ENCODE data around the gene CACNA2D3. TPM values are rescaled to one million over a fixed set of nuclear protein-coding genes. Genes with fewer than 3 reads are reported as not detected.

Gene CACNA2D3
- total and polyA plus RNA-seq, 12 donors = 0.51 to 43.5 (median 19.3) TPM

DNA sequence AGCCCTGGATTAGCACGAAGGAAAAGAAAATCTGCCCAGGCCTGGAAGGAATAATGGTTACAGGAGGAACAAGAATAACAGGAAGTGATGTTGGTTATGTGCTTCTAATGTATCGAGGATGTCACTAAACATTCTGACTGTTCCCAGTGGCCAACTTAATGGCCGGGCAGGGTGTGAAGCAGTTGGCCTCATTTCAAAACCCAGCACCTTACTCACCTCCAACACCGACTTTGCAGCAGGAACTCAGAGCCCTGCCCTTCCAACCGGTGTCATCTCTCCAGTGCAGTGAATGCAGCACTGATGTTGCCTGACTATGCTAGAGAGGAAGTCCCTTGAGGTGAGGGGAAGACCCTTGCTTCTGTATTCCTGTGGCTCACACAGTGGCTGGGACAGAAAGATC lies 967.9 kb downstream of the CACNA2D3 start:
- ATAC-seq (no peak), DNase-seq (no peak)
- intact Hi-C loops (cut with DNase I) = no loop called here
- Histone ChIP-seq H3K27ac (no peak overlapping the region), H3K4me1 (no peaks in the 10 kb centered on the region), H3K27me3 (peaks cover 0 to 5% (median 0%) of the 10 kb centered on the region in 7 donors), H3K9me3 (peaks cover 0 to 9% (median 0%) of the 10 kb centered on the region in 11 donors), H3K36me3 (no peaks in the 10 kb centered on the region), H3K4me3 (no peak overlapping the region)
- 53 to 68% methylated on average over 5 of the region's 5 CpGs for WGBS, 2 donors
- TF ChIP-seq, protein P1, sequence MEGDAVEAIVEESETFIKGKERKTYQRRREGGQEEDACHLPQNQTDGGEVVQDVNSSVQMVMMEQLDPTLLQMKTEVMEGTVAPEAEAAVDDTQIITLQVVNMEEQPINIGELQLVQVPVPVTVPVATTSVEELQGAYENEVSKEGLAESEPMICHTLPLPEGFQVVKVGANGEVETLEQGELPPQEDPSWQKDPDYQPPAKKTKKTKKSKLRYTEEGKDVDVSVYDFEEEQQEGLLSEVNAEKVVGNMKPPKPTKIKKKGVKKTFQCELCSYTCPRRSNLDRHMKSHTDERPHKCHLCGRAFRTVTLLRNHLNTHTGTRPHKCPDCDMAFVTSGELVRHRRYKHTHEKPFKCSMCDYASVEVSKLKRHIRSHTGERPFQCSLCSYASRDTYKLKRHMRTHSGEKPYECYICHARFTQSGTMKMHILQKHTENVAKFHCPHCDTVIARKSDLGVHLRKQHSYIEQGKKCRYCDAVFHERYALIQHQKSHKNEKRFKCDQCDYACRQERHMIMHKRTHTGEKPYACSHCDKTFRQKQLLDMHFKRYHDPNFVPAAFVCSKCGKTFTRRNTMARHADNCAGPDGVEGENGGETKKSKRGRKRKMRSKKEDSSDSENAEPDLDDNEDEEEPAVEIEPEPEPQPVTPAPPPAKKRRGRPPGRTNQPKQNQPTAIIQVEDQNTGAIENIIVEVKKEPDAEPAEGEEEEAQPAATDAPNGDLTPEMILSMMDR (IDR thresholded peaks at IDR 0.05) = no peak

DNA sequence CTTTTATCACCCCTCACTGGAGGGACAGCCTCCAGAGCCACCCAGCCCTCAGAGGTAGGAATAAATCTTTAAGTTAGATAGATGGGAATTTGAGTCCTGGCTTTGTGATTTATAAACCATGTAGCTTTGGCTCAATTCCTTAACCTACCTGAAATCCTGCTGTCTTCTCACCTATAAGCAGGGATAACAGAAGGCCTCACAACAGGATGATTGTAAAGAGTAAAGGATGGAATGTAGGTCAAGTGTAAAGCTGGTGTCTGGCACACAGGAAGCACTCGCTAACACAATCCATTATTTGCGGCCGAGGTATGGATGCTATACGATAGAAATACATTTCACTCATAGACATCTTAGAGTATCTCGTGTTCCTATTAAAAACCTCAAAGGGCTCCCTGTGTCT lies 968.4 kb downstream of the CACNA2D3 start:
- TF ChIP-seq, protein P1 (IDR thresholded peaks at IDR 0.05) = no peak
- no peak for DNase-seq
- ATAC-seq = no peak
- intact Hi-C loops (cut with DNase I) = no loop called here
- H3K4me1 ChIP-seq = no peaks in the 10 kb centered on the region
- 80 to 91% methylated on average over 5 of the region's 5 CpGs for WGBS, 2 donors
- peaks cover 0 to 5% (median 0%) of the 10 kb centered on the region in 7 donors for H3K27me3 ChIP-seq
- H3K9me3 ChIP-seq = peaks cover 0 to 9% (median 0%) of the 10 kb centered on the region in 11 donors
- H3K27ac ChIP-seq = no peak overlapping the region
- H3K4me3 ChIP-seq = no peak overlapping the region
- no peaks in the 10 kb centered on the region for H3K36me3 ChIP-seq

- 87 to 89% methylated on average over 7 of the region's 7 CpGs for WGBS, 2 donors
- Histone ChIP-seq H3K4me1 (no peaks in the 10 kb centered on the region), H3K9me3 (peaks cover 0 to 9% (median 0%) of the 10 kb centered on the region in 11 donors), H3K27me3 (peaks cover 0 to 10% (median 0%) of the 10 kb centered on the region in 7 donors), H3K27ac (no peak overlapping the region), H3K4me3 (no peak overlapping the region), H3K36me3 (no peaks in the 10 kb centered on the region)
- no peak for DNase-seq
- TF ChIP-seq, protein P1 (IDR thresholded peaks at IDR 0.05) = no peak
- ATAC-seq = no peak
- intact Hi-C loops (cut with DNase I) = loop anchor here in 1 of 10 donors (2.0 kb wide), 1 partner anchor 77 kb away; no protein-coding TSS in a partner anchor
Observed at GRCh38 chr3:55091381-55092225, 969.3 kb downstream of the CACNA2D3 start.

DNA sequence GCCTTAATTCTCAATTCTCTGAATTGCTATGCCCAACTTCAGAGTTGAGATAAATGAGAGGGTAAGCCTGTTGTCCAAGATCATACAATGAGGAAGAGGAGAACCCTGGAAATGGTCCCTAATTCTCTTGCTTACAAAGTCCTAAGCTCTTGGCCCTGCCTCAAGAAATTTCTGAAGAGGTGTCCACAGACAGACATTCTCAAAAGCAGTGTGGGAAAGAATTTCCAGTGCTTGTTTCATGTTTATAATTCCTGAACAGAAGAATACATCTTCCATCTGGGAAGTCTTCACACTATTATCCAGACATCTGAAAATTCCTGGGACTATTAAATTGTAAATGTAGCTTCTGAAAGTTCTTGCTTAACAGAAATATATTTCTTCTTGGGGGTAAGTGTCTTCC lies 972.3 kb downstream of the CACNA2D3 start:
- ATAC-seq (no peak), DNase-seq (no peak)
- Histone ChIP-seq H3K36me3 (no peaks in the 10 kb centered on the region), H3K27me3 (peaks cover 0 to 6% (median 0%) of the 10 kb centered on the region in 7 donors), H3K9me3 (peaks cover 0 to 12% (median 0%) of the 10 kb centered on the region in 11 donors), H3K27ac (no peak overlapping the region), H3K4me3 (no peak overlapping the region), H3K4me1 (no peaks in the 10 kb centered on the region)
- TF ChIP-seq, protein P1 (IDR thresholded peaks at IDR 0.05) = no peak
- intact Hi-C loops (cut with DNase I) = no loop called here
